Measurements from ENCODE around the gene DNASE1.

GRCh38 chr16:3661922-3662321, 7.4 kb downstream of the DNASE1 start:
- TF ChIP-seq, protein P1, sequence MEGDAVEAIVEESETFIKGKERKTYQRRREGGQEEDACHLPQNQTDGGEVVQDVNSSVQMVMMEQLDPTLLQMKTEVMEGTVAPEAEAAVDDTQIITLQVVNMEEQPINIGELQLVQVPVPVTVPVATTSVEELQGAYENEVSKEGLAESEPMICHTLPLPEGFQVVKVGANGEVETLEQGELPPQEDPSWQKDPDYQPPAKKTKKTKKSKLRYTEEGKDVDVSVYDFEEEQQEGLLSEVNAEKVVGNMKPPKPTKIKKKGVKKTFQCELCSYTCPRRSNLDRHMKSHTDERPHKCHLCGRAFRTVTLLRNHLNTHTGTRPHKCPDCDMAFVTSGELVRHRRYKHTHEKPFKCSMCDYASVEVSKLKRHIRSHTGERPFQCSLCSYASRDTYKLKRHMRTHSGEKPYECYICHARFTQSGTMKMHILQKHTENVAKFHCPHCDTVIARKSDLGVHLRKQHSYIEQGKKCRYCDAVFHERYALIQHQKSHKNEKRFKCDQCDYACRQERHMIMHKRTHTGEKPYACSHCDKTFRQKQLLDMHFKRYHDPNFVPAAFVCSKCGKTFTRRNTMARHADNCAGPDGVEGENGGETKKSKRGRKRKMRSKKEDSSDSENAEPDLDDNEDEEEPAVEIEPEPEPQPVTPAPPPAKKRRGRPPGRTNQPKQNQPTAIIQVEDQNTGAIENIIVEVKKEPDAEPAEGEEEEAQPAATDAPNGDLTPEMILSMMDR (IDR thresholded peaks at IDR 0.05): no peak
- no peak for TF ChIP-seq RFX5 (IDR thresholded peaks at IDR 0.05; ENCODE audit: low read length)
- TF ChIP-seq TCF12 (IDR thresholded peaks at IDR 0.05): no peak
- no peak for TF ChIP-seq CHD2 (IDR thresholded peaks at IDR 0.05; ENCODE audit: low read length, partially characterized antibody)
- no peak for TF ChIP-seq MAX (IDR thresholded peaks at IDR 0.05; ENCODE audit: low read depth)
- no peak for TF ChIP-seq EP300 (IDR thresholded peaks at IDR 0.05; ENCODE audit: borderline replicate concordance in 1 of 2, low read depth in 1 of 2, low read length in 1 of 2)
- TF ChIP-seq RAD21 (IDR thresholded peaks at IDR 0.05; ENCODE audit: low read length): no peak
- no peak for TF ChIP-seq POLR2AphosphoS5 (IDR thresholded peaks at IDR 0.05; ENCODE audit: low read depth, low read length)
- TF ChIP-seq EZH2phosphoT487 (IDR thresholded peaks at IDR 0.05; ENCODE audit: borderline replicate concordance, low read depth): no peak
- no peak for TF ChIP-seq RCOR1 (IDR thresholded peaks at IDR 0.05; ENCODE audit: low read length)
- TF ChIP-seq TAF1 (IDR thresholded peaks at IDR 0.05; ENCODE audit: borderline replicate concordance, low read depth, low read length): no peak

Data from SK-N-SH (cell line).